SK-N-SH (cell line): ENCODE data around the gene SYNJ1. TPM values are rescaled to one million over a fixed set of nuclear protein-coding genes. Genes with fewer than 3 reads are reported as not detected.

Experiments used
- CTCF ChIA-PET: fragments of 300-600, 350-600 bp; formaldehyde crosslinking; extraction: SDS; loops from one replicate; lab custom pipeline; 2021; lab: Yijun Ruan, JAX
- POLR2A ChIA-PET: fragments of 350-600 bp; sonication (Branson Sonifier 250); formaldehyde crosslinking; extraction: SDS; loops from one replicate; lab custom pipeline; 2020; ENCODE audit warnings: antibody characterized with exemption, inconsistent platforms; lab: Yijun Ruan, JAX
- DNase-seq: peaks from one replicate; pipeline ENCODE4 v3.0.0; 2012
- H2AFZ ChIP-seq: fragments of 200-600 bp; sonication (generic); 2 replicates; pipeline ENCODE4 v1.8.1; 2016; ENCODE audit warnings: antibody characterized with exemption, mild to moderate bottlenecking, low read depth
- H3F3A ChIP-seq: fragments of 200-600 bp; sonication (generic); replicated peaks from 2 replicates; pipeline ENCODE3; 2016; ENCODE audit warnings: antibody characterized with exemption, mild to moderate bottlenecking; ENCODE audit not compliant: insufficient read depth
- H3K27ac ChIP-seq, 2 experiments: fragments of 200-500 bp in 1 of 2; fragments of 200-600 bp in 1 of 2; sonication (Bioruptor generic) in 1 of 2; sonication (generic), shearing (Covaris generic) in 1 of 2; 2 replicates each; pipeline versions ENCODE4 v1.5.1 to v1.6.1; 2014 to 2016; ENCODE audit warnings: low read depth in 2 of 2, inconsistent platforms in 1 of 2, low read length in 1 of 2, mild to moderate bottlenecking in 1 of 2, mixed read lengths in 1 of 2
- H3K27me3 ChIP-seq: fragments of 200-600 bp; sonication (generic), shearing (Covaris generic); 2 replicates; pipeline ENCODE4 v1.6.1; 2016; ENCODE audit warnings: mixed run types; ENCODE audit not compliant: insufficient read depth
- H3K36me3 ChIP-seq, 2 experiments: fragments of 200-500 bp in 1 of 2; fragments of 200-600 bp in 1 of 2; sonication (Bioruptor generic) in 1 of 2; sonication (generic) in 1 of 2; replicated peaks in 1 of 2; 2 replicates each; pipeline versions ENCODE3 to v1.5.1; 2014 to 2016; ENCODE audit warnings: low read length in 1 of 2, mild to moderate bottlenecking in 1 of 2; ENCODE audit not compliant: insufficient read depth in 2 of 2, control insufficient read depth in 1 of 2
- H3K4me1 ChIP-seq, 2 experiments: fragments of 200-500 bp in 1 of 2; fragments of 200-600 bp in 1 of 2; sonication (Bioruptor generic) in 1 of 2; sonication (generic), shearing (Covaris generic) in 1 of 2; 2 replicates each; pipeline versions ENCODE4 v1.5.1 to v1.6.1; 2014 to 2016; ENCODE audit warnings: low read depth in 1 of 2, low read length in 1 of 2, mixed run types in 1 of 2; ENCODE audit not compliant: insufficient read depth in 2 of 2, control insufficient read depth in 1 of 2
- H3K4me2 ChIP-seq: fragments of 200-600 bp; sonication (generic), shearing (Covaris generic); 2 replicates; pipeline ENCODE4 v1.6.1; 2017; ENCODE audit warnings: mixed run types
- H3K4me3 ChIP-seq, 2 experiments: fragments of 200-500 bp in 1 of 2; fragments of 200-600 bp in 1 of 2; sonication (Bioruptor generic) in 1 of 2; sonication (generic), shearing (Covaris generic) in 1 of 2; 2 replicates each; pipeline versions ENCODE4 v1.5.1 to v1.8.1; 2014 to 2016; ENCODE audit warnings: low read depth in 2 of 2, inconsistent platforms in 1 of 2, low read length in 1 of 2, mild to moderate bottlenecking in 1 of 2, mixed read lengths in 1 of 2, moderate library complexity in 1 of 2
- H3K79me2 ChIP-seq: fragments of 200-600 bp; sonication (generic); 2 replicates; pipeline ENCODE4 v1.8.1; 2017; ENCODE audit warnings: mild to moderate bottlenecking; ENCODE audit not compliant: insufficient read depth
- H3K9ac ChIP-seq: fragments of 200-600 bp; sonication (generic); 2 replicates; pipeline ENCODE4 v1.6.1; 2017; ENCODE audit warnings: mixed run types
- H3K9me2 ChIP-seq: fragments of 200-600 bp; sonication (generic); 2 replicates; pipeline ENCODE4 v1.6.1; 2017; ENCODE audit warnings: mixed run types
- H3K9me3 ChIP-seq: fragments of 200-600 bp; sonication (generic); 2 replicates; pipeline ENCODE4 v1.6.1; 2017; ENCODE audit warnings: mixed run types, mild to moderate bottlenecking, moderate library complexity
- H4K20me1 ChIP-seq: fragments of 200-600 bp; sonication (generic); 2 replicates; pipeline ENCODE4 v1.6.1; 2017; ENCODE audit warnings: mild to moderate bottlenecking, mixed run types; ENCODE audit not compliant: insufficient read depth
- CHD2 ChIP-seq: fragments of 150-350 bp; IDR thresholded peaks from 2 replicates; pipeline ENCODE4 v1.6.1; 2018; ENCODE audit warnings: low read length; ENCODE audit not compliant: partially characterized antibody
- CTCF ChIP-seq: fragments of 200-600 bp; sonication (generic); IDR thresholded peaks from 2 replicates; pipeline ENCODE4 v1.6.1; 2017; ENCODE audit warnings: antibody characterized with exemption, mild to moderate bottlenecking, moderate library complexity
- ELF1 ChIP-seq: IDR thresholded peaks from 2 replicates; pipeline ENCODE4 v1.4.0; 2012
- FOXM1 ChIP-seq: IDR thresholded peaks from 2 replicates; pipeline ENCODE4 v1.4.0; 2012; ENCODE audit warnings: low read depth, mild to moderate bottlenecking
- GABPA ChIP-seq: IDR thresholded peaks from 2 replicates; pipeline ENCODE4 v1.4.0; 2012; ENCODE audit warnings: low read depth, mild to moderate bottlenecking
- GATA2 ChIP-seq: sonication (generic); formaldehyde crosslinking; IDR thresholded peaks from 2 replicates; pipeline ENCODE4 v1.5.0; 2020; ENCODE audit warnings: mild to moderate bottlenecking, missing genetic modification reagents
- MAX ChIP-seq: IDR thresholded peaks from 2 replicates; pipeline ENCODE4 v1.4.0; 2012; ENCODE audit warnings: low read depth
- MEF2A ChIP-seq: IDR thresholded peaks from 2 replicates; pipeline ENCODE4 v1.4.0; 2012; ENCODE audit warnings: low read depth, borderline replicate concordance
- POLR2AphosphoS5 ChIP-seq: IDR thresholded peaks from 2 replicates; pipeline ENCODE4 v1.6.1; 2012; ENCODE audit warnings: low read depth, low read length
- RXRA ChIP-seq: IDR thresholded peaks from 2 replicates; pipeline ENCODE4 v1.4.0; 2012; ENCODE audit warnings: low read depth, mild to moderate bottlenecking, borderline replicate concordance
- SMC3 ChIP-seq: IDR thresholded peaks from 2 replicates; pipeline ENCODE4 v1.6.1; 2012; ENCODE audit warnings: low read depth, low read length, improper control_type of control experiment
- TAF1 ChIP-seq: IDR thresholded peaks from 2 replicates; pipeline ENCODE4 v1.6.1; 2012; ENCODE audit warnings: low read depth, mild to moderate bottlenecking, low read length, moderate library complexity, borderline replicate concordance
- TEAD4 ChIP-seq: IDR thresholded peaks from 2 replicates; pipeline ENCODE4 v1.4.0; 2012; ENCODE audit warnings: mild to moderate bottlenecking, borderline replicate concordance; ENCODE audit not compliant: insufficient read depth
- USF2 ChIP-seq: fragments of 150-350 bp; IDR thresholded peaks from 2 replicates; pipeline ENCODE4 v1.6.1; 2017; ENCODE audit warnings: antibody characterized with exemption, low read length, low read depth, borderline replicate concordance
- ZBTB33 ChIP-seq: IDR thresholded peaks from 2 replicates; pipeline ENCODE4 v1.4.0; 2012; ENCODE audit warnings: low read depth, borderline replicate concordance
- WGBS: methylation state at CpG from one replicate; pipeline ENCODE4 v1.1.6; 2017; ENCODE audit warnings: low lambda C conversion rate; 5-methylcytosine and 5-hydroxymethylcytosine counted together
- polyA plus RNA-seq, 3 experiments: library from polyadenylated mRNA; depleted of rRNA; stranded (reverse); fragments of >200 nt; gene quantifications; 2 replicates each; pipeline ENCODE4 v1.2.3, GENCODE V29; 2012
- TF ChIP-seq, protein P1 (sequence below): IDR thresholded peaks from 2 replicates; pipeline ENCODE4 v1.6.1; 2012; ENCODE audit warnings: mild to moderate bottlenecking, low read depth, low read length, moderate library complexity

SYNJ1 gene
- polyA plus RNA-seq, 1 of the 3 experiments (the other 2 are of a cell fraction) = 3.3 TPM

DNA sequence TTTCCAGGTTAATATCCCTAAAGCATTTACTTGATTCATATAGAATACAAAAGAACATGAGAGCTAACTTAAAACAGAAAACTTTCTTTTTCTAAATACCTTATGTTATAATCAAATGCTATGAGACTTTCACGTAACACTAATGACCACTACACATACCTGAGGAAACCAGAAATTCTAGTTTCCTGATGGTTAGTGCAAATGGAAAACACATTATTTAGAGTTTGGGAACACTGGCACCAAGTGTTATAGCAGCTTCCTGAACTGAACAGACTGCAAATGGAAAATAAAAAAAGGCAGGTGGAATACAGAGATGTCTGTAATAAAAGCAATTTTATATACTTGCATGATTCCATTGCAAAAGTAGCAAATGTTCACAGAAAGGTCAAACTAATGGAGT, 28.3 kb upstream of the SYNJ1 start:
- Histone ChIP-seq H3K9me3 (no peaks in the 10 kb centered on the region), H4K20me1 (no peaks in the 10 kb centered on the region; the same call in 1 of the 2 replicates), H2AFZ (no peak overlapping the region), H3F3A (peaks cover 3% of the 10 kb centered on the region), H3K9ac (no peak overlapping the region), H3K4me2 (no peak overlapping the region), H3K4me1 (no peaks in the 10 kb centered on the region; a peak in 1 of 4 replicates), H3K27me3 (no peaks in the 10 kb centered on the region), H3K79me2 (peaks cover 14% of the 10 kb centered on the region; the same call in 1 of the 2 replicates), H3K4me3 (no peak overlapping the region), H3K36me3 (peaks cover 78 to 84% of the 10 kb centered on the region in 2 experiments), H3K9me2 (no peaks in the 10 kb centered on the region), H3K27ac (no peak overlapping the region)
- WGBS = 100% methylated on average over 1 of the region's 1 CpG
- ChIA-PET POLR2A (no interaction called here), CTCF (interaction anchor here (1.8 to 4.4 kb wide), 2 partner anchors 15 to 103 kb away, joined by 6 to 27 read pairs; partner anchors contain the start of gene PAXBP1)
- TF ChIP-seq RXRA (no peak), MEF2A (no peak), GABPA (no peak)
- no peak for DNase-seq

GRCh38 chr21:32753818-32754585, 26.2 kb upstream of the SYNJ1 start:
- CTCF ChIA-PET = interaction anchor here (0.7 to 4.4 kb wide), 5 partner anchors 11 to 101 kb away, joined by 3 to 27 read pairs (median 8); partner anchors contain the start of genes PAXBP1 and SYNJ1
- Histone ChIP-seq H3K27ac (no peak overlapping the region; a peak in 1 of 4 replicates), H3K27me3 (no peaks in the 10 kb centered on the region), H3K79me2 (peaks cover 14% of the 10 kb centered on the region; the same call in 1 of the 2 replicates), H3K4me1 (no peaks in the 10 kb centered on the region; a peak in 1 of 4 replicates), H3K4me2 (no peak overlapping the region), H3K9me3 (no peaks in the 10 kb centered on the region), H2AFZ (no peak overlapping the region), H4K20me1 (no peaks in the 10 kb centered on the region; the same call in 1 of the 2 replicates), H3K9ac (no peak overlapping the region), H3F3A (peaks cover 3% of the 10 kb centered on the region), H3K36me3 (peaks cover 78 to 81% of the 10 kb centered on the region in 2 experiments), H3K9me2 (no peaks in the 10 kb centered on the region), H3K4me3 (no peak overlapping the region)
- POLR2A ChIA-PET = no interaction called here
- WGBS = 92% methylated on average over 6 of the region's 6 CpGs
- no peak for DNase-seq
- TF ChIP-seq CHD2 = no peak
- no peak for TF ChIP-seq FOXM1
- TF ChIP-seq ZBTB33 = no peak
- no peak for TF ChIP-seq GATA2 (CRISPR knock-in tag)
- TF ChIP-seq TAF1 = no peak
- no peak for TF ChIP-seq MAX
- TF ChIP-seq MEF2A = no peak
- TF ChIP-seq, protein P1, sequence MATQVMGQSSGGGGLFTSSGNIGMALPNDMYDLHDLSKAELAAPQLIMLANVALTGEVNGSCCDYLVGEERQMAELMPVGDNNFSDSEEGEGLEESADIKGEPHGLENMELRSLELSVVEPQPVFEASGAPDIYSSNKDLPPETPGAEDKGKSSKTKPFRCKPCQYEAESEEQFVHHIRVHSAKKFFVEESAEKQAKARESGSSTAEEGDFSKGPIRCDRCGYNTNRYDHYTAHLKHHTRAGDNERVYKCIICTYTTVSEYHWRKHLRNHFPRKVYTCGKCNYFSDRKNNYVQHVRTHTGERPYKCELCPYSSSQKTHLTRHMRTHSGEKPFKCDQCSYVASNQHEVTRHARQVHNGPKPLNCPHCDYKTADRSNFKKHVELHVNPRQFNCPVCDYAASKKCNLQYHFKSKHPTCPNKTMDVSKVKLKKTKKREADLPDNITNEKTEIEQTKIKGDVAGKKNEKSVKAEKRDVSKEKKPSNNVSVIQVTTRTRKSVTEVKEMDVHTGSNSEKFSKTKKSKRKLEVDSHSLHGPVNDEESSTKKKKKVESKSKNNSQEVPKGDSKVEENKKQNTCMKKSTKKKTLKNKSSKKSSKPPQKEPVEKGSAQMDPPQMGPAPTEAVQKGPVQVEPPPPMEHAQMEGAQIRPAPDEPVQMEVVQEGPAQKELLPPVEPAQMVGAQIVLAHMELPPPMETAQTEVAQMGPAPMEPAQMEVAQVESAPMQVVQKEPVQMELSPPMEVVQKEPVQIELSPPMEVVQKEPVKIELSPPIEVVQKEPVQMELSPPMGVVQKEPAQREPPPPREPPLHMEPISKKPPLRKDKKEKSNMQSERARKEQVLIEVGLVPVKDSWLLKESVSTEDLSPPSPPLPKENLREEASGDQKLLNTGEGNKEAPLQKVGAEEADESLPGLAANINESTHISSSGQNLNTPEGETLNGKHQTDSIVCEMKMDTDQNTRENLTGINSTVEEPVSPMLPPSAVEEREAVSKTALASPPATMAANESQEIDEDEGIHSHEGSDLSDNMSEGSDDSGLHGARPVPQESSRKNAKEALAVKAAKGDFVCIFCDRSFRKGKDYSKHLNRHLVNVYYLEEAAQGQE = no peak
- TF ChIP-seq CTCF = no peak
- no peak for TF ChIP-seq POLR2AphosphoS5
- no peak for TF ChIP-seq TEAD4
- no peak for TF ChIP-seq USF2
- TF ChIP-seq GABPA = no peak
- no peak for TF ChIP-seq SMC3
- TF ChIP-seq ELF1 = no peak
